GM10266 (cell line): Measurements from ENCODE around the gene HLA-DOA.
A peak's percentile ranks its signal among the peaks of the same experiment; 100 is the strongest.

Experiments
- DNase-seq: peaks from one replicate; pipeline ENCODE4 v3.0.0; 2012; ENCODE audit errors: extremely low spot score
- TF ChIP-seq, protein P1 (sequence below): IDR thresholded peaks from 2 replicates; pipeline ENCODE4 v1.5.1; 2012; ENCODE audit warnings: mild to moderate bottlenecking, low read depth; ENCODE audit not compliant: control insufficient read depth, insufficient read depth; ENCODE audit errors: missing control alignments

The HLA-DOA gene

DNA sequence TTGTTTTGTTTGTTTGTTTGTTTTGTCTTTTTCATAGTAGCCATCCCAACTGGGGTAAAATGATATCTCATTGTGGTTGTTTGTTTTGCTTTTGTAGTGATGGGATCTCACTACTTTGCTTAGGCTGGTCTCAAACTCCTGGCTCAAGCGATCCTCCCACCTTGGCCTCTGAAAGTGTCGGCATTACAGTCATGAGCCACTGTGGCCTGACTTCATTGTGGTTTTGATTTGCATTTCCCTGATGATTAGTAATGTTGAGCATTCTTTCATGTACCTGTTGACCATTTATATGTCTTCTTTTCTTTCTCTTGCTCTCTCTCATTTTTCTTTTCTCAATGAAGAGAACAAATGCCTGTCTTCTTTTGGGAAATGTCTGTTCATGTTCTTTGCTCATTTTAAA is 30.8 kb upstream of the HLA-DOA start:
- no peak for DNase-seq

DNA sequence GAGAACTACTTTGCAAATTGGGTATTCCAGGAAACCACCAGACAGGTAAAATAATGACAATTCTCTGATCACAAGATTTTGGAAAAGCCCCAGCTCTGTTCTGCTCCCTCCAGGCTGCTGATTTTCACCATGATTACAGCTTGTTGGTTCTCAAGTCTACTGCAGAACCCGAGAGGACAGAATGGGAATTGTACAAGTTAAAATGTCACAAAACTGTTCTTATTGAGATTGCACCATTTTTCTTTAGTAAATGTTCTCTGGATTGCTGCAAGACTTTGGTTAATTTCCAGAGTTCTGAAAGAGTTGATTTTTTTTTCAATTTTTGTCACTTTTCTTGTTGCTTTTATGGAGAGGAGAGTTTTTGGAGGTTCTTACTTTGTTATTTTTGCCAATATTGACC is 27.1 kb upstream of the HLA-DOA start:
- no peak for DNase-seq
- TF ChIP-seq, protein P1, sequence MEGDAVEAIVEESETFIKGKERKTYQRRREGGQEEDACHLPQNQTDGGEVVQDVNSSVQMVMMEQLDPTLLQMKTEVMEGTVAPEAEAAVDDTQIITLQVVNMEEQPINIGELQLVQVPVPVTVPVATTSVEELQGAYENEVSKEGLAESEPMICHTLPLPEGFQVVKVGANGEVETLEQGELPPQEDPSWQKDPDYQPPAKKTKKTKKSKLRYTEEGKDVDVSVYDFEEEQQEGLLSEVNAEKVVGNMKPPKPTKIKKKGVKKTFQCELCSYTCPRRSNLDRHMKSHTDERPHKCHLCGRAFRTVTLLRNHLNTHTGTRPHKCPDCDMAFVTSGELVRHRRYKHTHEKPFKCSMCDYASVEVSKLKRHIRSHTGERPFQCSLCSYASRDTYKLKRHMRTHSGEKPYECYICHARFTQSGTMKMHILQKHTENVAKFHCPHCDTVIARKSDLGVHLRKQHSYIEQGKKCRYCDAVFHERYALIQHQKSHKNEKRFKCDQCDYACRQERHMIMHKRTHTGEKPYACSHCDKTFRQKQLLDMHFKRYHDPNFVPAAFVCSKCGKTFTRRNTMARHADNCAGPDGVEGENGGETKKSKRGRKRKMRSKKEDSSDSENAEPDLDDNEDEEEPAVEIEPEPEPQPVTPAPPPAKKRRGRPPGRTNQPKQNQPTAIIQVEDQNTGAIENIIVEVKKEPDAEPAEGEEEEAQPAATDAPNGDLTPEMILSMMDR = no peak

More for the DNA sequence above, 30.8 kb upstream of the HLA-DOA start:
- TF ChIP-seq, protein P1 = no peak

DNA sequence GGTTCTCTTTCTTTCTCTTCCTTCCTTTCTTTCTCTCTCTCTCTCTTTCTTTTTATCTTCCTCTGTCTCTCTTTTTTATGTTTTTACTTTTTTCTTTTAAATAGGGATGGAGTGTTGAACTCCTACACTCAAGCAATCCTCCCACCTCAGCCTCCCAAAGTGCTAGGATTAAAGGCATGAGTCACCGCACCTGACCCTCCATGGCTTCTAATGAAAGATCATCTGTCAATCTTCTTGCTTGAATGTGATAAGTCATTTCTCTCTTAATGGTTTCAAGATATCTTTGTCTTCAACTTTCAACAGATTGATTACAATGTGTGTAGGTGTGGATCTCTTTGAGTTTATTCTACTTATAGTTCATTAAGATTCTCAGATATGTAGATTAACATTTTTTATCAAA is 25.2 kb upstream of the HLA-DOA start:
- no peak for DNase-seq
- TF ChIP-seq, protein P1 = no peak

DNA sequence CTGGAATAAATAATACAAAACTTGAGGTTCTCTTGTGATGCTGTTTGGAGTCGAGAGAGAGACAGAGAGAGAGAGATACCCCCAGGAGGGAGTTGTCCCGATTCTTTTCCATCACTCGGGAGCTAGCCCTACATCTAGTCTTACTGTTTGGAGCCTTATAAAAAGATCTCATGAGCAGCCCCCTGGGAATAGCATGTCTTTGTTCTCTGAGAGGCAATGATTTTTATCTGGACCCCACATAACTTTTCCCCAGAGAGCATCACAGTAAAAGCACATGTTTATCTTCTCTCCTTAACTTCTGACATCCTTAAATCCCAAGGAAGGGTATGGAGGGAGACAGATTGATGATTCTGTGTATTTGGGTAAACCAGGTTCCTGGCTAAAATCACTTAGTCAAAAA is 20.9 kb upstream of the HLA-DOA start:
- TF ChIP-seq, protein P1 = no peak
- DNase-seq = no peak

DNA sequence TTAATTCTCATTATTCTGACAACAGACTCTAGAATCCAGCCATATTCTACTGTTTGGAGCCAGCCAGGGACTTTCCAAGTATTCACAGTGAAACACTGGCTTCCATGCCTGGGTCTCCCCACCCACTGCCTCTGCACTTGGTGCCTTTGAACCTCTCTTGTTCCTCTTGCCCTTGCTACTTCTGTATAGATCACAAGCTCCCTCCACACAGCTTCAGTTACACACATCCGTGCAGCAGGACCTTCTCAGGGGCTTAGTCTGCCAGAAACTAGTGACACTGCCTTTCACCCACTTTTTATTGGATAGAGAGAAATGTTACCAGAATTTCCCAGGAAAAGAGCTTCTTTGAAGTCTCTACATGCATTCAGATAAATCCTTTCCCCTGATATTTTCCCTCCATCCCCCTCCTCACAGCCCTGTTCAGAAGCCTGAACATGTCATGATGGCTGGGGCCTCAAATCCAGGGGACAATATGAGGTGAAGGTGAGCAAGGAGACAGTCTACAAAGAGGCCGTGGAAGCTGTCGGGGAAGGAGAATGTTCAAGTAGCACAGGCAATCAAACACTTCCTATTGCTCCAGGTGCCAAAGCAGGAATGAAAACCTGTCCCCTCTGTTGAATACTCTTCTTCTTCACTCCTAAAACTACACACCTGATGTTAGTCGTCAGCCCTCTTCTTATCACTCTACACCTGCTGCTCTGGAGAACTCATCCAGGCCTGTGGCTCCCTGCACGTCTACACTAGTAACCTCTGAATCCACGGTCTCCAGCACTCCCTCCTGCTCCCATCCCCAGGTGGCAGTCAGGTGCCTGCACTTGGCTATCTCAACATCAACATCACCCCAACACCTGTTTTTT is 20.2 kb upstream of the HLA-DOA start:
- peak; percentile 75 for DNase-seq
- TF ChIP-seq, protein P1 = no peak

DNA sequence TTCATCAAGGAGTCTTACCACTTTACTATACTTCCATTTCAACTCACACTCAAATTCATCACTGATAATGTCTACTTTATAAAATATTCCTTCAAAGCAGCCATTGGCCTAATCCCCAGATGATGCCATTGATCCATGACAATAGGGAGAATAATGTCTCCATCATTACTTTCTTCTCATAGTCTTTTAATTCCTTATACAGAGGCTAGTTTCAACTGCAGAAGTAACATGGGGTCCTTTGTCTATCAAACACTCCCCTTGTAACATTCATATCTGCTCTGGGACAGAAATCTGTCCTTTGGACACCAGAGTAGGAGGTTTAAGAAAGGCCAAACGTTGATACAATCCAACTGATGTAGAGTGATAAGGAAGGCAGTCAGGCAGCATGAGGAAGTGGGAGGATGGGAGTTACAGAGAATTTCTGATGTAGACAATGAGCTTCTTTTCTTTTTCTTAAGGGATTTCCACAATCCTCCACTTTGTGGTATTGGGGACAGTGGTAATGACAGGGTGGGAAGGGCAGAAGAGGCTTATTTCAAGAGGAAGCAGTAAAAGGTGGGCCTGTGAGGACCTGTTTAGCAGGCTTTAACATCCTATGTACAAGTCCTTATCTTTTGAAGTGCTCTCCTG is 18.9 kb upstream of the HLA-DOA start:
- DNase-seq = no peak
- TF ChIP-seq, protein P1 = no peak

DNA sequence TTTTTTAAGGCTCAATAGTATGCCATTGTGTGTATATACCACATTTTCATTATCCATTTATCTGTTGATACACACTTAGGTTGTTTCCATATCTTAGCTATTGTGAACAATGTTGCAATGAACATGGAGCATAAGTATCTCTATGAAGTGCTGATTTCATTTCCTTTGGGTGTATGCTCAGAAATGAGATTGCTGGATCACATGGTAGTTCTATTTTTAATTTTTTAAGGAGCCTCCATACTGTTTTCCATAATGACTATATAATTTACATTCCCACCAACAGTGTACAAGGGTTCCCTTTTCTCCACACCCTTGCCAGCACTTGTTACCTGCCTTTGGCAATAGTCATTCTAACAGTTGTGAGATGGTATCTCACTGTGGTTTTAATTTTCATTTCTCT is 15.1 kb upstream of the HLA-DOA start:
- DNase-seq = no peak
- TF ChIP-seq, protein P1 = no peak
